ENCODE measurements around the gene MEIS2. TPM values are rescaled to one million over a fixed set of nuclear protein-coding genes. Genes with fewer than 3 reads are reported as not detected.

MEIS2 gene
- total and polyA plus RNA-seq, 2 of the 13 experiments (the other 11 are each of a cell fraction or from before 2014, with no cell fraction given), result 10.7 to 12.4 TPM

- TF ChIP-seq ATF6 (CRISPR knock-in tag; conservative IDR thresholded peaks at IDR 0.05), result no peak
- TF ChIP-seq ZNF660 (CRISPR knock-in tag; IDR thresholded peaks at IDR 0.05; ENCODE audit: borderline replicate concordance, low read depth), result no peak
- TF ChIP-seq HMGXB3 (CRISPR knock-in tag; IDR thresholded peaks at IDR 0.05; ENCODE audit: borderline replicate concordance), result 0 out of 2 replicates have a peak, but pooled peaks have one; percentile 16
- no peak for TF ChIP-seq ZNF839 (CRISPR knock-in tag; IDR thresholded peaks at IDR 0.05; ENCODE audit: borderline replicate concordance)
- 0 out of 2 replicates have a peak, but pooled peaks have one; percentile 20 for TF ChIP-seq ZNF205 (CRISPR knock-in tag; IDR thresholded peaks at IDR 0.05)
- peak; percentile 57; the same call in 1 of the 2 replicates for TF ChIP-seq CBX2 (IDR thresholded peaks at IDR 0.05; ENCODE audit: low read depth, low read length)
- no peak for TF ChIP-seq CBX2 (CRISPR knock-in tag; IDR thresholded peaks at IDR 0.05; ENCODE audit: low read depth)
- TF ChIP-seq SMAD1 (CRISPR knock-in tag; IDR thresholded peaks at IDR 0.05; ENCODE audit: borderline replicate concordance, low read depth), result no peak
- no peak for TF ChIP-seq ZNF235 (CRISPR knock-in tag; IDR thresholded peaks at IDR 0.05; ENCODE audit: borderline replicate concordance)
- no peak for TF ChIP-seq MED13 (CRISPR knock-in tag; IDR thresholded peaks at IDR 0.05)
- TF ChIP-seq ZNF775 (CRISPR knock-in tag; IDR thresholded peaks at IDR 0.05; ENCODE audit: borderline replicate concordance), result no peak
- TF ChIP-seq ELF1 (CRISPR knock-in tag; IDR thresholded peaks at IDR 0.05), result peak; percentile 96
- TF ChIP-seq SMC3 (IDR thresholded peaks at IDR 0.05; ENCODE audit: low read length), result no peak
- no peak for TF ChIP-seq HNF4A (CRISPR knock-in tag; IDR thresholded peaks at IDR 0.05)
- no peak for TF ChIP-seq TBX3 (IDR thresholded peaks at IDR 0.05; ENCODE audit: borderline replicate concordance)
- no peak for TF ChIP-seq HNF4G (IDR thresholded peaks at IDR 0.05; ENCODE audit: borderline replicate concordance, low read depth, low read length)
- TF ChIP-seq HNF4G (CRISPR knock-in tag; IDR thresholded peaks at IDR 0.05; ENCODE audit: borderline replicate concordance, low read depth), result no peak
- peak; percentile 74 for TF ChIP-seq ASH2L (IDR thresholded peaks at IDR 0.05; ENCODE audit: insufficient read length, low read depth, low read length)
- peak; percentile 87 for TF ChIP-seq PRDM10 (CRISPR knock-in tag; IDR thresholded peaks at IDR 0.05; ENCODE audit: low read depth)
Measured at GRCh38 chr15:37100109-37100965, at the start of gene MEIS2 (continued).

Data from HepG2 (cell line).